GM19467 (cell line): ENCODE results near the gene MYL2.
"Not testable (repeated sequence)": the region's sequence is repeated elsewhere in the genome, so short reads cannot be mapped to it uniquely, and the experiment has no call there.

Source experiments
- ATAC-seq: cut with Tn5 transposase; IDR thresholded peaks from one replicate; pipeline ENCODE4 v1.9.1; 2021; ENCODE audit warnings: mild to moderate bottlenecking, moderate library complexity; ENCODE audit not compliant: unreplicated experiment

Gene MYL2

GRCh38 chr12:110920324-110920910 is at the start of gene MYL2:
MYL2 (minus strand) TSS chr12:110920579; CDS start chr12:110920529, 50 bp downstream.
- ATAC-seq = no peak

GRCh38 chr12:110966081-110966760 is 45.8 kb upstream of the MYL2 start:
- ATAC-seq = no peak

- no peak for ATAC-seq
Measured at GRCh38 chr12:110965574-110965973, 45.2 kb upstream of the MYL2 start.

- ATAC-seq = no peak
Measured at GRCh38 chr12:110960795-110961194, 40.4 kb upstream of the MYL2 start.

GRCh38 chr12:110957652-110958051 is 37.3 kb upstream of the MYL2 start:
- no peak for ATAC-seq

- ATAC-seq = no peak
Measured at GRCh38 chr12:110957159-110957558, 36.8 kb upstream of the MYL2 start.

DNA sequence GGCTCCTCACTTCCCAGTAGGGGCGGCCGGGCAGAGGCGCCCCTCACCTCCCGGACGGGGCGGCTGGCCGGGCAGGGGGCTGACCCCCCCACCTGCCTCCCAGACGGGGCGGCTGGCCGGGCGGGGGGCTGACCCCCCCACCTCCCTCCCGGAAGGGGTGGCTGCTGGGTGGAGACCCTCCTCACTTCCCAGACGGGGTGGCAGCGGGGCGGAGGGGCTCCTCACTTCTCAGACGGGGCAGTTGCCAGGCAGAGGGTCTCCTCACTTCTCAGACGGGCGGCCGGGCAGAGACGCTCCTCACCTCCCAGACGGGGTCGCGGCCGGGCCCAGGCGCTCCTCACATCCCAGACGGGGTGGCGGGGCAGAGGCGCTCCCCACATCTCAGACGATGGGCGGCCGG is 30.5 kb upstream of the MYL2 start:
- not testable (repeated sequence) for ATAC-seq

- ATAC-seq = not testable (repeated sequence)
Measured at GRCh38 chr12:110950466-110950865, 30.1 kb upstream of the MYL2 start.

GRCh38 chr12:110948041-110948440 is 27.7 kb upstream of the MYL2 start:
- ATAC-seq = no peak

DNA sequence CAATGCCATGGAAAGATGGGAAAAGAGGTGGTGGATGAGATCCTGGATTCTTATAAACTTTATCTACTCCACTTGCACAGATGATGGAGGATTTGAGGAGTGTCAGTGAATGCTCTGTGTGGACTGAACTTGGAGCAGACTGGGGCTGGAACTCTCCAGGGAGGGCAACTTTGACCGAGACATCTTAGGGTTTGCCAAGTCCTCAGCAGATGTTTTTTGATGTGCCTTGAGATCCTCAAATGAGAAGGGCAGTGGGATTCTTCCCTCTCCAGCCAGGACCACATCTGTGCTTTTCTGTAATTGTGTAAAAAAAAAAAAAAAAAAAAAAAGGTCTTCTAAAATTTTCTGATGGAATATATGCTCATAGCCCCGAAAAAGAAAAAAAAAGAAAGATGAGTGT is 23.0 kb upstream of the MYL2 start:
- ATAC-seq = no peak

DNA sequence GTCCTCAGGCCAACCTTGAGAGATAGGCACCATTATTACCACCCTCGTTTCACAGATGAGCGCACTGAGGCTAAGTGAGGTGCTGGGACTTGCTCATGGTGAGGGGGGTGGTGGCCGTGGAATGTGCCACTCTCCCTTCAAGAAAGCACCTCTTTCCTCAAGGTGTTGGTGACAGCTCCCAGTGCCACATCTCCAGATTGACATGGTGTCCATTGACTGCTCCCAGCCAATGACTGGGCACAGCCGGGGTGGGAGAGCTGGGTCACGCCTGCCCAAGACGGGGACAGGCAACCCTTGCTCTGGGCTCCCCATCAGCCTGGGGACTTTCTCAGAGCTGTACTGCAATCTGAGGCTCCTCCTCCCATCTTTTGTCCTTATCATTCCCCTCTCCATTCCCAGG is 21.0 kb upstream of the MYL2 start:
- ATAC-seq = no peak

DNA sequence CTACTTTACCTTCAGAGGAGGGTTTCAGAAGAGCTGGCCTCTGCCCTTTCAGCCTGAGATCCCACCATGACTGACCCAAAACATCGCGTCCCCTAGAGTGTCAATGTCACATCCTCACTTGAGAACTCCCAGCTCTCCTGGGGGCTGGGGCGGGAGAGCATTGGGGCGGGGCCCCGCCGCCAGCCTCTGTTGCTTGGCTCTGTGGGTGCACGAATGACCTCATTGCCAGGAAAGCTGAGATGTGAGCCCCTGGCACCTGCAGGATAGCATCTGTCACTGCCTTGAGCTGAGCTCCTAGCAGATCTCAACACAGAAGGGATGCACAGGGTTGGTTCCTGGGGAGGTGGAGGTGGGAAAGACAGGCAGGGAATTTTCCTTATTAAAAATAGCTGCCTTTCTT is 20.6 kb upstream of the MYL2 start:
- ATAC-seq = no peak

DNA sequence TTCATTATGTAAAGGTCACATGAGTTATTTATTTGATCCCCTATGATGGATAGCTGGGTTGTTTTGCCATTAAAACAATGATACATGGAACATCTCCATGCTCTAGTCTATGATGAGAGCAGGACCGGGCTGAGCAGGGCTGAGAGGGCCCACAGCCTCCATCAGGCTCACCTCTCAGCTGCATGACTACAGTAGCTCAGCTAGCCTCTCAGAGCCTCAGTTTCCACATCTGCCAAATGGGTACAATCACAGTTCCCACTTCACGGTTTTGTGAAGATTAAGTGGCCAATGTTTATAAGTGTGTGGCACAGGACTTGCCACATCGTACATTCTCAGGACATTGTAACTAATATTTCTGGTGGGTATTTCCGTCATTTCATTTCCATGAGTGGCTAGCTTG is 19.9 kb upstream of the MYL2 start:
- no peak for ATAC-seq

- no peak for ATAC-seq
Measured at GRCh38 chr12:110937104-110937641, 16.8 kb upstream of the MYL2 start.

DNA sequence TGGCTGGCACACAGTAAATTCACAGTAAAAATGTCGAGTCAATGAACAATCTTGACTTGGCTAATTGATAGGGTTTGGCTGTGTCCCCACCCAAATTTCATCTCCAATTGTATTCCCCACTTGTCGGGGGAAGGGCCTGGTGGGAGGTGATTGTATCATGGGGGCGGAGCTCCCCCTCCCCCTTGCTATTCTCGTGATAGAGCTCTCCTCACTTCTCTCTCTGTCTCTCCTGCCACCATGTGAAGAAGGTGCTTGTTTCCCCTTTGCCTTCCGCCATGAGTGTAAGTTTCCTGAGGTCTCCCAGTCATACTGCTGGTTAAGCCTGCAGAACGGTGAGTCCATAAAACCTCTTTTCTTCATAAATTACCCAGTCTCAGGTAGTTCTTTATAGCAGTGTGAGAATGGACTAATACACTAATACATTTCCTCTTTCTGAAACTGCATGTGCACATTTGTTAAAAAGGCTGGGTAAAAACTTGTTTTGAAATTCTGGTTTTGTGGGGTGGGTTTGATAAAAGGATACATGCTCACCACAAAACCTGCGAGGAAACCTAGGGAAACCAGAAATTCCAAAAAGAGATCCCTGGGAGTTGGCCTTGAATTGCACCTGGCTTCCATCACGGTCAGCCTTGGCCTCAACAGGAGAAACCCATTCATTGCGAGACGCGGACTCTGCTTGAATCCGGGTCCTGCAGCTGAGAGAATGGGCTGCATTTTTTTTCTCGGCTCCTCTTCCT is 16.2 kb upstream of the MYL2 start:
- ATAC-seq = no peak

DNA sequence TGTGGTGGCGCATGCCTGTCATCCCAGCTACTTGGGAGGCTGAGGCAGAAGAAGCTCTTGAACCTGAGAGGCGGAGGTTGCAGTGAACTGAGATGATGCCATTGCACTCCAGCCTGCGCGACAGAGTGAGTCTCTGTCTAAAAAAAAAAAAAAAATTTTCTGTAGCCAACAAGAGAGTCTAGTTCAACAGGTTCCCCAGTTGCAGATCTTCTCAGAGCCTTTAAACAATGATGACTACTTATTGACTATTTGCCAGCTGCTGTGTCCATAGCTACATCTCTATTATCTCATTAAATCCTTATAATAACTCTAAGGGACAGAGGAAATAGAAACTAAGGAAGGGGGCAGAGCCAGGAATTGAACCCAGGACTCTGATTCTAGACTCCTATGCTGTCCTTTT is 15.2 kb upstream of the MYL2 start:
- no peak for ATAC-seq

GRCh38 chr12:110934093-110934852 is 13.9 kb upstream of the MYL2 start:
- no peak for ATAC-seq

- ATAC-seq = no peak
Measured at GRCh38 chr12:110933326-110933974, 13.1 kb upstream of the MYL2 start.

- no peak for ATAC-seq
Measured at GRCh38 chr12:110932046-110932445, 11.7 kb upstream of the MYL2 start.

DNA sequence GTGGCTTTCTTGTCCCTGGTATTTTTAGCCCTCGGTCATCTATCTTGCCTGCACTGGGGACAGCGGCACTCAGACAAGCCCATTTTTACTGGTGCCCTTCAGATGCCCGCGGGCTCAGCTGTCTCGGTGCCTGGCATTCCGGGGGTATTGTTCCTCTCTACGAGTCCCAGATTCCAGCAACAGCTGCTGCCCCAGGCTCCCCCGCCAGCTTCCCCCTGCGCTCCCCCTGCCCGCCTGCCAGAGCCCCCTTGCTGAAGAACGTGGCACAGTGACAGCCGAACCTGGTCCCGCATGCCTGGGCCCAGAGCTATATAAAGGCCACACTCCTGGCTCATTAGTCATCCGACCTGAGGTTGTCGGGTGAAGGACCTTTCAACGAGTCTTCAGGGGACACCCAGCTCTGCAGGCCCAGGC is 10.9 kb upstream of the MYL2 start:
- no peak for ATAC-seq
